GM19452 (cell line): Measurements from ENCODE around the gene FFAR2.
"Not testable (repeated sequence)": the region's sequence is repeated elsewhere in the genome, so short reads cannot be mapped to it uniquely, and the experiment has no call there.

Source experiments
- ATAC-seq: cut with Tn5 transposase; IDR thresholded peaks from one replicate; pipeline ENCODE4 v1.9.1; 2021; ENCODE audit not compliant: unreplicated experiment

Gene FFAR2

DNA sequence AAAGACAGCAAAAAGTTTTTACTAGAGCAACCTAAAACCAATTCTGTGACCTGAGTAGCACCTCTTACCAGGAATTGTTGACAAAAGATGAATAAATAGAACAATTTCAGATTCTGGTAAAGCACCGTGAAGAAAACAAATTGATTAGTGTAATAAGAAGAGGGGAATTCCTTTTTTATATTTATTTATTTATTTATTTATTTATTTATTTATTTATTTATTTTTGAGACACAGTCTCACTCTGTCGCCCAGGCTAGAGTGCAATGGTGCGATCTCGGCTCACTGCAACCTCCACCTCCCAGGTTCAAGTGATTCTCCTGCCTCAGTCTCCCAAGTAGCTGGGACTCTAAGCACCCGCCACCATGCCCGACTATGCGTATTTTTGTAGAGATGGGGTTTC, 24.7 kb upstream of the FFAR2 start:
- ATAC-seq: not testable (repeated sequence)

DNA sequence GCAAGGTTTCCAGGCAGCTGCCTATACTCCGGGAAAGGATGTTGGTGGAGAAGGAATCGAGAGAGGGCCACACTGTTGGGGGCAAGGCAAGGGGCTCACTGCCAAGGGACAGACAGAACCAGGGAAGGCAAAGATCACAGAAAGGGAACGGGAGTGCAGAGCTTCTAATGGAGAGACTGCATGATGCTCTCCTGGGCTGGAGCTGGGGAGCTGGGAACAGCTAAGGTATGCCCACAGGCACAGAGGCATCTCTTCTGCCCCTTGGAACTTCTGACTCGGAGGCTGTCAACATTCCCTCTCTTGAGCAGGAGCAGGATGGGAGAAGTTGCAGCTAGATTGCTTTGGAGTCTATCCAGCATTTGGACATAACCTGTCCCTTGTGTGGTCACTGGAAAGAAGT, 22.4 kb upstream of the FFAR2 start:
- no peak for ATAC-seq

DNA sequence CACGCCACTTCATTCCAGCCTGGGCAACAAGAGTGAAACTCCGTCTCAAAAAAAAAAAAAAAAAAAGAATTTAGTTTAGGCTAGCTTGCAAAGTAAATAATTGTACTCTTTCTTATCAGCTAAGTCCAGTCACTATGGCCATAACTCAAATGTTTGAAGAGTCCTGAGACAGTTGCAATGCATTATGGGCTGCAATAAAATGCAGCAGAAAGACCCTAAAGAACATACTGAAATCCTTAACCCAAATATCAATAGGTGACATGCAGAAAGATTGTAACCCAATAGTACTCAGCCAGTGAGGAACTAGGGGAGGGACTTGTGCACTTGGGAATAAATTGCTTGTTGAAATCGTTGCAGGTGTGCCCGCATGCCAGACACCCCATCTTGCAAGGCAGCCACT, 20.9 kb upstream of the FFAR2 start:
- ATAC-seq: no peak

DNA sequence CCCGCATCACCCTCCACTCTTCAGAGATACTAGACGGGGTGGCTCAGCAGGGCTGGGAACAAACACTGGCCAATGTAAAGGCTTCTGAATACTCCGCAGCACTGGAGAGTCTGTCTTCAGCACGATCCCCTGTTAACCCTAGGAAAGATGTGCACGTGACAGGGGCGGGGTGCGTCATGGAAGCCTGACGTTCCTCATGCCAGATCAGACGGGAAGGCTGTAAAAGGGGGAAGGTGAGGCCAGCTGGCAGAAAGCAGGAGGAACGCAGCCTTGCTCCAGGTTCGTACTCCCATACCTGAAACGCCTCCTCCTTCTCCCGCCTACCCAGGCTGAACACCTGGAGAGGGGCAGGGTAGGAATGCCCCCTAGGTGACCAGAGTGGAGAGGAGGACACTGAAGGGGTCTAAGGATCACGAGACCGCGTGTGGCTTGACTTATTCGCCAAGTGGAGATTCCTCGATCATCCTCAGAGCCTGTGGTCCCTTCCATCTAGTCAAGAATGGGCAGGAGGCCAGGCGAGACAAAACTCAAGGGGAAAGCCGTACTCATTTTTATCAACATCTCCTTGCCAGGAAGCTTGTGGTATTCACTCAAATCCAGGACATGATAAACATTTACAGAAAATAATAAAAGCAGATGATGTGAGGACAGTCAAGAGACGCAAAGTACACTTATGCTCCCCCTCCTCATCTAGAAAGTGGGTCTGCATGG, 18.2 kb upstream of the FFAR2 start:
- no peak for ATAC-seq

DNA sequence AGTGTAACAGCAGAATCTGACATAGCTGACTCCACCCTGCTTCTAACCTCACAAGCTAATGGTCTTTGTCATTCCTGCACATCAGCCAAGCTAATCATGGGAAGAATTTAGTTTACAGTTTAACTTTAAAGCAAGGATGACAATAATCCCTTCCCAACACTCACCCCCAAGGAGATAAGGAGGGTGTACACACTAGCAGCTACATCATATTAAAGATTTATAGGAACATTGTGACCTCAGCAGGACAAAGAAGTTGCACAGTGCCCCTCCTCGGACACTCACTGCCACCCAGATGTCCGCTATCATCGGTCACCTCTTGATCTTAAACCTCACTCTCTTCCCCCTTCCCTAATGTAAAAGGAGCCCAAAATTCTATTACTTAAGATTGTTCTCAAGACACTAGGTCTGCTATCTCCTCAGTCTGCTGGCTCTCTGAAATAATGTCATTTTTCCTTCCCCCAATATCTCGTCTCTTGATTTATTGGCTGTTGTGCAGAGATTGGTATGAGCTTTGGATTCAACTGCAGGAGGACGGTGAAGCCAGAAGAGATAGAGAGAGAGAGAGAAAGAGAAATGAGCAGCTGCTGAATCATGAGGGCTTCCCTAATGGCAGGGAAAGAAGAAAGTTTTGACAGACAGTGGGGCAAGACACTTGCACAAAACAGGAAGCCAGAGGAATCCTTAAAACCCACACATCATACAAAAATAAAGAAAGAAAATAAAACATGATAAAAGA, 17.5 kb upstream of the FFAR2 start:
- no peak for ATAC-seq

DNA sequence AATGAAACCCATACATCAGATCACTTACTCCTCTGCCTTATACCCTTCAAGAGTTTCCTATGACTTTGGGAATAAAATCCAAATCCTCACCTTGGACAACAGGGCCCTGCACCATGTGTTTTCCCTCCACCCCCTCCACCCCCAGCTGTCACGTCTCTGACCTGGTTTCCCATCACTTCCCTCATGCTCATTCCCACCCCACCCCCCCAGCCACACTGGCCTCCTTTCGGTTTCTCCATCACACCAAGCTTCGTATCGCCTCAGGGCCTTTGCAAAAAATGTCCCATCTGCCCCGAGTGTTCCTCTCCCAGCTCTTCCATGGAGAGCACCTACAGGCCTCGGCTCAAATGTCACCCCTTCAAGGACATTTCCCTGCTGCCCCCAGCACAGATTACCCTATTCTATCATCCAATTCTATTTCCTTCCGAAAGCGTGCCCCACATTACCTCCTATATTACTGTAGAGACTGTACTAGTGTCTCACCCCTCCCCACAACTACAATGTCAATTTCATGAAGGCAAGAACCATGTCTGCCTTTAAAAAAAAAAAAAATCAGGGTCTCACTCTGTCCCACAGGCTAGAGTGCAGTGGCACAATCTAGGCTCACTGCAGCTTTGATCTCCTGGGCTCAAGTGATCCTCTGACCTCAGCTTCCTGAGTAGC, 16.8 kb upstream of the FFAR2 start:
- ATAC-seq: no peak

DNA sequence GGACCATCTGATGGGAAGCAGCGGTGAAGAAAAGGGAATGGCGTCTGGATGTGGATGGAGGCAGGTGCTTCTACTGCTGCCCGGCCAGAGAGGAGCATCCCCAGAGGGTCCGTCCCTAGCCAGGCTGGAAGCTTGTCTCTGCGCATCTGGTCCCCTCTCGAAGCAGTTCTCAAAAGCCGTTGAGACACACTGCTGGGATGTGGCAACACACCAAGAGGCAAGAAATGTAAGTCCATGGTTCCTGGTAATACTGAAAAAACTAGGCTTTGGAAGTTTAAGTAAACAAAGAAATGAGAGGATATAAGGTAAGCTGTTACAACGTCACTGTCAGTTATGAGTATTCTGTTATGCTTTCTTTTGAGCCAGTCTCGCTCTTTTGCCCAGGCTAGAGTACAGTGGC, 15.1 kb upstream of the FFAR2 start:
- ATAC-seq: no peak

DNA sequence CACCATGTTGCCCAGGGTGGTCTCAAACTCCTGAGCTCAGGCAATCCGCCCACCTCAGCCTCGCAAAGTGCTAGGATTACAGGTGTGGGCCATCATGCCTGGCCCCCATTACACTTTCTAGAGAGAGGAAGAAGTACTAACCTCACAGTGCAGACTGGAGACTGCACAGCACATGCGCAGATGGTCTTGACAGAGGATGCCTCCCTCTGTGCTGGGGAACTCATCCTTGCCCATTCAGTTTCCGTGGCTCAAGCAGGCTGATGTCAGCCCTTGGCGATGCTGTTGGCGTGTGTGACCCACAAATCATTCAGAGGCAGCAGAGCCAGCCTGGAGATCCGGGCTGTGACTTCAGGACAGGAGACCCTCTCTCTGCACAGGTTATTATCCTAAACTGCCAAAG, 14.6 kb upstream of the FFAR2 start:
- ATAC-seq: no peak

DNA sequence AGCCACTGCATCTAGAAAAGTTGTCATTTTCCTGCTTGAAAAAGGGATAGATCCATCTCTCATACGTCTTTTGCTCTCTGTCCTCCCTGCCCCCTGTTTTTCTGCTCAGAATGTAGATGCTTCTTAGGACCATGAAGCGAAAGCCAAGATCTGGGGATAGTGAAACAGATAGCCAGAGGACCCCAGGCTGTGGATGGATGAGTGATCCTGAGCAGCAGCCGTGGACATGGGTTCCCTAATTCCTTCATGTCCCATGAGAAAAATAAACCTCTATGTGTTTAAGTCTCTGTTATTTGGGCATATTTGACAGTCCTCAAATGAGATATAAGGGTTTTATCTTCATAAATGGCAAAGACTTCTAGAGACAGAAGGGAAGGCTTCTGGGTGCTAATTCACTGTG, 12.2 kb upstream of the FFAR2 start:
- no peak for ATAC-seq

DNA sequence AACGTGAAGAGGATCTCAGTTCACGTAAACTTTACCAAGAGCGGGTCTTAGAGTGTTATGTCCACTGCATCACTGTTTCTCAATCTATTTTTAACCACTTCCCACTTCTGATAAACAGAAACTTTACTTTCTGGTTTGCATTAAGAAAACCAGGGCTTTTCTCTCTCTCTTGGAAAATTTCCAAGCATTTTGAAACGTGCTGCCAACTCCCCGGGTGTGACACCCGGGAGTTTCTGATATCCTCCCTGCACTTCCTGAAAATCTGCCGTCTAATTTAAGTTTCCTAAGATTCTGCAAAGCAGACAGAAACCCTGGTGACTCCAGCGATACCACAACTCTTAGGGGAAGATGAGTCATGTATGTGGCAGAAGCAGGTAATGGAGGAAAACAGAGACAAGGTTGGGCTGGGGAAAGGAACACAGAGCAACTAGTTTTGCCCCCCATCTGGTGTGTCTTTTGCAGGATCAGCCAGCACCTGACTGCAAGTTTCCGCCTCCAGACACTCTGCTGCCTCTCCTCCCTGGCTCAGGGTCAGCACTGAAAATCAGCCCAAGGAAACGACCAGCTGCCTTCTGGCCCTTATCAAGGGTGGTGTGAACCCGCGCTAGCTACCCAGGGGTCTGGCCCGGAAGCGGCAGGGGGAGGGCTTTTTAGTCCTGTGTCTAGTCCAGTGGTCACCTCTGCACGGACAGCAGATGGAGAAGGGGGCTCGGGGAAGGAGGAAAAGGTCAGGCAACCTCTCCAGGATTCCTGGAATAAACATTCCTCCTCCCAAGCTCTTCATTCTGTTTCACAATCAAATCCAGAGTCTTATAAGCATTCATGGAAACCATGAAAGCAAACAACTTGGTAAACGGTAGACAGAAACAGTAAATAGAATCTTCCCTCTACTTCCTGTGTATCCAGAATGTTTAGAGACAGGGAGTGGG, 11.3 kb upstream of the FFAR2 start:
- no peak for ATAC-seq

DNA sequence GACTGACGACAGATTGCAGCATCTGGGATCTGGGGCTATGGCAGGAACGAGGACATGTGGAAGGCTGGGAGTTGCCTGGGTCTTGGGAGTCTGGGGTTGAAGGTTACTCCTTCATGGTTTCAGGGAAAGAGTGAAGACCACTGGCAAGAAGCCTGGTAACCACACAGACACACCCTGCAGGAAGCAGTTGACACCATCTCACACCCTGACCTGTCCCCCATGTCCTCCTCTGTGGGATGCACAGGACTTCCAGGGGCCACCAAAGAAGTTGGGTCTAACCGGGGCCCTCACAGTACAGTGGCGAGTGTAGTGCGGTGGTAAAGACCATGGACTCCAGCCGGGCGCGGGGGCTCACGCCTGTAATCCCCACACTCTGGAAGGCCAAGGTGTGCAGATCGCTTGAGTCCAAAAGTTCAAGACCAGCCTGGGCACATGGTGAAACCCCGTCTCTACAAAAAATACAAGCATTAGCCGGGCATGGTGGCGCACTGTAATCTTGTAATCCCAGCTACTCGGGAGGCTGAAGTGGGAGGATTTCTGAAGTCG, 10.6 kb upstream of the FFAR2 start:
- no peak for ATAC-seq

DNA sequence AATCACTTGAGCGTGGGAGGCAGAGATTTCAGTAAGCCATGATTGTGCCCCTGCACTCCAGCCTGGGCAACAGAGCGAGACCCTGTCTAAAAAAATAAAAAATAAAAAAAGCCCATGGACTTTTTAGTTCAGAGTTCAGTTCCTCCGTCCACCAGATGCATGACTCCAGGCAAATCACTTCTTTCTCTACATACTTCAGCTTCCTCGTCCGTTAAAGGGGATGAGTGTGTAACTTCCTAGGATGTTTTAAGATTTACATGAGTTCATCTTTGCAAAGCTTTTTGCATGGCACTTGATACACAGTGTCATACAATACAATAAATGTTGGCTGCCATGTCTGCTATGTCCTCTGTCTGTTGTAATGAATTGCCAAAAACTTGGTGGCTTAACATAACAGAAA, 10.0 kb upstream of the FFAR2 start:
- no peak for ATAC-seq

DNA sequence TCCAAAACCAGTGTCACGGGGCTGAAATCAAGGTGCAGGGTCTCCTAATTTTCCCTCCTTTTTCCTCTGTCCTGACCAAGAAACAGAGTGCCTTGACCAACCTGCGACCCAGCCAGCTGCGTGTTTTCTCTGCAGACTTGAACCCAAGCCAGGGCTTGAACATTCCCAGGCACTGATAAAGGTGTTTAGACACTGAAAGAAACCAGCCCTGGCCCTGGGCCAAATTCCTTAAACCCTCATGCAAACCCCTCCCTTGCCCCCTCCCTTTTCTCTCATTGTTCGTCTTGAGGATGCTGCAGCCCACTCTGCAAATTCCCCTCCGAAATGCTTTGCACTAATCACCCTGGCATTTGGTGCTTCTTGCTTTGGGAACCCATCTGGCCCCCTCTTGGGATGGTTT, 9.5 kb upstream of the FFAR2 start:
- no peak for ATAC-seq

DNA sequence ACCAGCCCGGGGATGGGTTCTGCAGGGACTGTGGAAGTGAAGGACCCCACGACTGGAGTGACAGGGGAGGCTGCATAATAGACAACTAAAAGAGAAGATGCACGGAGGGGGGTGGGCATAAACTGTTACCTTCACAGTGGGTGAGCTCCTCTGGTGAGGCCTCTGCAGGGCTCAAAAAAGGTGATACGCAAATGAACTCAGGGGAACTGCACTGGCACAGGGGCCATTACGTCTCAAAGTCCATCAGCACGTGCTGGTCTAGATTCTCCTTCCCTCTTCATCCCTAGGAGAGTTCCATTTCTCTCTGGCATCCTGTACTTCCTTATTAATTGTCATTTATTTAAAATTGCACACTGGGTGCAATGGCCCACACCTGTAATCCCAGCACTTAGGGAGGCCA, 8.1 kb upstream of the FFAR2 start:
- no peak for ATAC-seq

DNA sequence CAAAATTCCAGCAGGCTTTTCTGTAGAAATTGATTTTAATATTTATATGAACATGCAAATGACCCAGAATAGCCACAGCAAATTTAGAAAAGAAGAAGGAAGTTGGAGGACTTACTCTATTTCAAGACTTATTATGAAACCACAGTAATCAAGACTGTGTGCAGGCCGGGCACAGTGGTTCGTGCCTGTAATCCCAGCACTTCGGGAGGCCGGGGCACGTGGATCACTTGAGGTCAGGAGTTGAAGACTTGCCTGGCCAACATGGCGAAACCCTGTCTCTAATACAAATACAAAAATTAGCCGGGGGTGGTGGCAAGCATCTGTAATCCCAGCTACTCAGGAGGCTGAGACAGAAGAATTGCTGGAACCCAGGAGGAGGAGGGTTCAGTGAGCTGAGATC, 6.0 kb upstream of the FFAR2 start:
- no peak for ATAC-seq

DNA sequence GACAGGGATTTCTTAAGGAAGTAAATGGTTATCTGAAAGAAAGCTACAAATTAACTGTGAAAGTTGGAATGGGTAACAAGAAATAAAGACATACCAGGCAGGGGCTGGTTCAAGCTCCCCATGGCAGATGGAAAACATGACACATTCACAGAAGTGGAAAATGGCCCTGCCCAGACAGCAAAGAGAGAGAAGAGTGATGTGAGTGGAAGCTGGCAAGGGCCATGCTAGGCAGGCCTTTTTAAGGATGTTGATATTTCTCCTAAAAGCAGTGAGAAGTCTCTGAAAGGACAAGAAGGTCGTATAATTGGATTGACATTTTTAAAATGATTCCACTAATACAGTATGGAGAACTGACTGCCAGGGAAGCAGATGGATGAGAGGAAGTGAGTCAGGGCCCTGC, 3.3 kb upstream of the FFAR2 start:
- no peak for ATAC-seq

DNA sequence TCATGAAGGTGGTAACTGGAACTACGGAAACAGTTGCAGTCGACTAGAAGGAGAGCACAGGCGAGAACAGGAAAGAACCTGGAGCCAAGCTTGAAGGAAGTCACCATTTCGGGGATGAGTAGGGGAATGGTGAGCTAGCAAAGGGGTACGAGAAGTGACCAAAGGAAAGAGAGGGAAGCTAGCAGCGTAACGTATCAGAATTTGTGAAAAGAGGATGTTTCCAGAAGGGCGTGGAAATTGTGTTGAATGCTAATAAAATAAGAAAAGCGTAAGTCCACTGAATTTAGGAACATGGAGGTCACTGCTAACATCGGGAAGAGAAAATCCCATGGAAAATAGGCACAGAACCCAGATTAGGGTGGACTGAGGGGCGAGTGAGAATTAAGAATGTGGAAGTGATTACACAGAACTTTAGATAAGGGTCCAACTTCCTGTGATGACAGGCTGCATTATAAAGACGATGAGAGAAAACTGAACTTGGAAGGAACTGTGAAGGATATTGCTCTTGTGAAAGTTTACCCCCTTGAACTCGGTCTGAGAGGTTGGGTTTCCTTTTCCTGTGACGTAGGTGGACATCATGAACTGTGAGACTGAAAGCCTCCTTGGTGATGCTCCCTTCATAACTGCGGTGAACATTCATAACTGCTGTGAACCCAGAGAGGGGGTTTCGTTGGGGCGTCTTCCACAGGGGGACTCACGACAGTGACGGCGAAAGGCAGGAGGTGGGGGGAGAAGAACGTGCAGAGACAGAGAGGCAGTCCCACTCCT, 2.0 kb upstream of the FFAR2 start:
- no peak for ATAC-seq

DNA sequence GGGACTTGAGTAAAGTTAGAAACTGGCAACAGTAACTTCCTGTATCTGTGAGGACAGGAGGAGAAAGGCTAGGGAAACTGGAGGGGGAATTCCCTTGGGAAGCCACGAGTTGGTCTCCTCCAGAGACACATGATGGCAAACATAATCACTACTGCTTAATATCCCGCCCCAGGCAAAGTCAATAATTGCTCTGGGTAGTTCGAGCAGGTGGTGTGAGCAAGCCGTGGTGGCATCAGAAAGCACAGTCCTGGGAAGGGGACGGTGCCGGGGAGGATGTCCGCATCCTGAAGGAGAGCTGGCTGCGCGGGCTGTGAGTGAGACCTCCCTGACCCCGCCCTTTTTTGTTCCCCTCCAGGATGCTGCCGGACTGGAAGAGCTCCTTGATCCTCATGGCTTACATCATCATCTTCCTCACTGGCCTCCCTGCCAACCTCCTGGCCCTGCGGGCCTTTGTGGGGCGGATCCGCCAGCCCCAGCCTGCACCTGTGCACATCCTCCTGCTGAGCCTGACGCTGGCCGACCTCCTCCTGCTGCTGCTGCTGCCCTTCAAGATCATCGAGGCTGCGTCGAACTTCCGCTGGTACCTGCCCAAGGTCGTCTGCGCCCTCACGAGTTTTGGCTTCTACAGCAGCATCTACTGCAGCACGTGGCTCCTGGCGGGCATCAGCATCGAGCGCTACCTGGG, 1.4 kb downstream of the FFAR2 start:
- no peak for ATAC-seq

DNA sequence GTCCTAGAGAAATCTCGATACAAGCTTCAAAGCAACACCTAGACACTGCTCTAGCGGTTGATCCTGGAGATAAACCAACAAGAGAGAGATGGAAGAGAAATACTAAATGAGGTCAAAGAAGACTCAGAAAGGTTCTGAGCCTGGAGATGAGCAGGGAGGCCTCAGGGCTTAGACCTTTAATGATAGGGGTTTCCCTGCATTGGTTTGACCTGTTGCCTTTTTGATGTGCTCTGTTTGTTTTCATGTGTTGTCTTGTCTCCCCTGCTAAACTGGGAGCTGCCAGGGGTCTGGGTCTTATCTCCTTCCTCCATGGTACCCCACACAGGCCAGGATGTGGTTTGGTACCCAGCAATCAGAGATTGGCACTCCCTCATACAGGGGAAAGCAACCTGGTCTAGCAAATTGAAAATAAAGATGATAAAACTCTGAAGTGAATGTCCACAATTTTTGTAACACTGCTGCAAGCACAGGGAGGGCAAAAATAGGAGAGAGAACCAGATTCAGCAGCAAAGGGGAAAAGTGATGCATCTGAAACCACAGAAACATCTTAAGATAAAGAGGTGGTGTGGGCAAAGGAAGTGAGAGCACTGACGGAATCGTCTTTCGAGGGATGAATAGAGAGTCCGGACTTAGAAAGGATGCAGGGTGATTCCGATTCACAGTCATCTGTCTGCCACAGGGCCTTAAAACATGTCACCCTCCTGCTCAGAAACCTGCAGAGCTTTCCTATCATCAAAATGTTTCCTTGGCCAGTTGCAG, 3.5 kb downstream of the FFAR2 start:
- no peak for ATAC-seq
